Esophagus squamous epithelium (tissue), 5 donors: Measurements from ENCODE around the gene CHST10. TPM values are rescaled to one million over a fixed set of nuclear protein-coding genes. Genes with fewer than 3 reads are reported as not detected.
A peak's percentile ranks its signal among the peaks of the same experiment; 100 is the strongest.

ENCODE experiments used
- DNase-seq: peaks from one replicate; lab custom pipeline; 2025; lab: John Stamatoyannopoulos, UW
- H3K27ac ChIP-seq, 4 donors: fragments of 200-600 bp; sonication (generic); one replicate each; pipeline ENCODE4 v1.5.1; 2016 to 2019; ENCODE audit warnings: mild to moderate bottlenecking in 1 of 4
- H3K27me3 ChIP-seq, 4 donors: fragments of 200-600 bp; sonication (generic); 1 replicate in 3 of 4; 2 replicates in 1 of 4; pipeline versions ENCODE4 v1.5.1 to v1.6.0; 2017 to 2021; ENCODE audit warnings: antibody characterized with exemption in 1 of 4
- H3K36me3 ChIP-seq, 3 donors: fragments of 200-600 bp; sonication (generic); one replicate each; pipeline ENCODE4 v1.5.1; 2016 to 2019
- H3K4me1 ChIP-seq, 3 donors: fragments of 200-600 bp; sonication (generic); one replicate each; pipeline ENCODE4 v1.5.1; 2017 to 2019
- H3K4me3 ChIP-seq, 4 donors: fragments of 200-600 bp; sonication (generic); 1 replicate in 3 of 4; 2 replicates in 1 of 4; pipeline ENCODE4 v1.5.1; 2016 to 2019; ENCODE audit warnings: mild to moderate bottlenecking in 2 of 4, moderate library complexity in 1 of 4
- H3K9me3 ChIP-seq, 3 donors: fragments of 200-600 bp; sonication (generic); one replicate each; pipeline ENCODE4 v1.5.1; 2016 to 2019
- POLR2A ChIP-seq, 4 donors: fragments of 450-650 bp; IDR thresholded peaks; one replicate each; pipeline ENCODE4 v1.6.1; 2017; ENCODE audit warnings: antibody characterized with exemption in 4 of 4, mild to moderate bottlenecking in 4 of 4, moderate library complexity in 3 of 4
- WGBS, 2 donors: methylation state at CpG; one replicate each; pipeline ENCODE4 v1.1.5; 2018; 5-methylcytosine and 5-hydroxymethylcytosine counted together
- intact Hi-C: fragments of 100-400 bp; cut with DNase I; formaldehyde crosslinking; loops from one replicate; pipeline ENCODE4 v1.15.0; 2022
- total RNA-seq, 4 donors: library from RNA; depleted of rRNA; stranded (reverse); fragments of >200 nt; gene quantifications; one replicate each; pipeline ENCODE4 v1.1.0, GENCODE V29; 2016
- TF ChIP-seq, protein P1 (sequence below), 6 experiments: fragments of 450-650 bp in 4 of 6; fragments of 200-600 bp in 2 of 6; sonication (generic) in 2 of 6; IDR thresholded peaks; one replicate each; pipeline ENCODE4 v1.5.1; 2016 to 2019; ENCODE audit warnings: antibody characterized with exemption in 6 of 6, mild to moderate bottlenecking in 4 of 6, moderate library complexity in 4 of 6
- donor health status: DM: yes; HTN: yes; CAD: no.

The CHST10 gene
- total RNA-seq, 4 donors from 2014 or later, result 0.53 to 7.0 (median 3.2) TPM

DNA sequence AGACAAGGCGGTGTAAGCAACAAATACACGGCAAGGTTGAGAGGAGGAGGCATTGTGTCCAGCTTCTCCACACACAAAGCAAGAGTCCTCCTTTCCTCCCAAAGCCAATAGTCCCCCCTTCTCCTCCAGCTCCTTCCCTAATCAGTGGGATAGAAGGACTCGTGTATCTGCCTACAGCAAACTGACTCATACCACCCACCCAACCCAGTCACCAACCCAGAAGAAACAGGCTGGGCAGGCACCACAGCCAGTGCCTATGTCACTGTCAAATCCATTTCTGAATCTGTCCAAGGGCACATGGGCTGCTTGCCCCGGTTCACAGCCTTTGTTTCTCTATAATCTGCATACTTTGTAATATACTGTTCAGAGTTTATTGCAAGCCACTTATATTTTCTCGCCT, 33.6 kb upstream of the CHST10 start:
- no peak for DNase-seq
- TF ChIP-seq, protein P1, sequence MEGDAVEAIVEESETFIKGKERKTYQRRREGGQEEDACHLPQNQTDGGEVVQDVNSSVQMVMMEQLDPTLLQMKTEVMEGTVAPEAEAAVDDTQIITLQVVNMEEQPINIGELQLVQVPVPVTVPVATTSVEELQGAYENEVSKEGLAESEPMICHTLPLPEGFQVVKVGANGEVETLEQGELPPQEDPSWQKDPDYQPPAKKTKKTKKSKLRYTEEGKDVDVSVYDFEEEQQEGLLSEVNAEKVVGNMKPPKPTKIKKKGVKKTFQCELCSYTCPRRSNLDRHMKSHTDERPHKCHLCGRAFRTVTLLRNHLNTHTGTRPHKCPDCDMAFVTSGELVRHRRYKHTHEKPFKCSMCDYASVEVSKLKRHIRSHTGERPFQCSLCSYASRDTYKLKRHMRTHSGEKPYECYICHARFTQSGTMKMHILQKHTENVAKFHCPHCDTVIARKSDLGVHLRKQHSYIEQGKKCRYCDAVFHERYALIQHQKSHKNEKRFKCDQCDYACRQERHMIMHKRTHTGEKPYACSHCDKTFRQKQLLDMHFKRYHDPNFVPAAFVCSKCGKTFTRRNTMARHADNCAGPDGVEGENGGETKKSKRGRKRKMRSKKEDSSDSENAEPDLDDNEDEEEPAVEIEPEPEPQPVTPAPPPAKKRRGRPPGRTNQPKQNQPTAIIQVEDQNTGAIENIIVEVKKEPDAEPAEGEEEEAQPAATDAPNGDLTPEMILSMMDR (IDR thresholded peaks at IDR 0.05), result no peak
- no peak for TF ChIP-seq POLR2A (IDR thresholded peaks at IDR 0.05)
- Histone ChIP-seq H3K4me1 (no peaks in the 10 kb centered on the region), H3K4me3 (no peak overlapping the region), H3K27me3 (no peaks in the 10 kb centered on the region), H3K9me3 (no peaks in the 10 kb centered on the region), H3K27ac (no peak overlapping the region), H3K36me3 (no peaks in the 10 kb centered on the region)
- WGBS, 2 donors, result 59 to 63% methylated on average over 5 of the region's 5 CpGs
- intact Hi-C loops, result no loop called here

DNA sequence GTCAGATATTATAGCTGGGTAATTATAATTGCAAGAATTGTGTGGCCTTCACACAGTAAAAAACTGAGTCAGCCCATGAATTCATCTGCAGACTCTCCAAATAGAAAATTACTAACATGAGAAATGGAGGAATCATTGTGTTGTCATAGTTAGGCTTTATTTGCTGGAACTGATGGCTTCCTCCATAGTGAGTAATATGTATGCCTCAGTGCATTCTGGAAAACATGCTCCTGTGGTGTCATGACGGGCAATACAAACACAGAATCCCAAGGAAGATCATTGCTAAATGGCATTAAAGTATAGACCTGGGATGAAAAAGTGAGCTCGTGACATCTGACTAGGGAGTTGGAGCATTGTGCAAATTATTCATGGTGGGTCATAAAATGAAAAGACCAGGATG, 29.2 kb upstream of the CHST10 start:
- no peak overlapping the region for H3K4me3 ChIP-seq
- no peak overlapping the region for H3K27ac ChIP-seq
- no peaks in the 10 kb centered on the region for H3K9me3 ChIP-seq
- no peak for TF ChIP-seq POLR2A (IDR thresholded peaks at IDR 0.05)
- TF ChIP-seq, protein P1 (IDR thresholded peaks at IDR 0.05), result no peak
- intact Hi-C loops, result no loop called here
- WGBS, 2 donors, result 51 to 71% methylated on average over 2 of the region's 2 CpGs
- no peaks in the 10 kb centered on the region for H3K4me1 ChIP-seq
- DNase-seq, result no peak
- no peaks in the 10 kb centered on the region for H3K27me3 ChIP-seq
- H3K36me3 ChIP-seq, result no peaks in the 10 kb centered on the region

DNA sequence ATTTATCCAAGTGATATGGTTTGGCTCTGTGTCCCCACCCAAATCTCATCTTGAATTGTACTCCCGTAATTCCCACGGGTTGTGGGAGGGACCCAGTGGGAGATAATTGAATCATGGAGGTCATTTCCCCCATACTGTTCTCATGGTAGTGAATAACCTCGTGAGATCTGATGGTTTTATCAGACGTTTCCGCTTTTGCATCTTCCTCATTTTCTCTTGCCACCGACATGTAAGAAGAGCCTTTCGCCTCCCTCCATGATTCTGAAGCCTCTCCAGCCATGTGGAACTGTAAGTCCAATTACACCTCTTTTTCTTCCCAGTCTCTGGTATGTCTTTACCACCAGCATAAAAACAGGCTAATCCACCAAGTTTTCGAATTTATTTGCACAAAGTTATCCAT, 20.3 kb upstream of the CHST10 start:
- no peak for TF ChIP-seq POLR2A (IDR thresholded peaks at IDR 0.05)
- TF ChIP-seq, protein P1 (IDR thresholded peaks at IDR 0.05), result no peak
- Histone ChIP-seq H3K4me1 (no peaks in the 10 kb centered on the region), H3K9me3 (no peaks in the 10 kb centered on the region), H3K27ac (no peak overlapping the region), H3K4me3 (no peak overlapping the region), H3K27me3 (no peaks in the 10 kb centered on the region), H3K36me3 (no peaks in the 10 kb centered on the region)
- intact Hi-C loops, result no loop called here
- no peak for DNase-seq
- 59 to 77% methylated on average over 8 of the region's 8 CpGs for WGBS, 2 donors

DNA sequence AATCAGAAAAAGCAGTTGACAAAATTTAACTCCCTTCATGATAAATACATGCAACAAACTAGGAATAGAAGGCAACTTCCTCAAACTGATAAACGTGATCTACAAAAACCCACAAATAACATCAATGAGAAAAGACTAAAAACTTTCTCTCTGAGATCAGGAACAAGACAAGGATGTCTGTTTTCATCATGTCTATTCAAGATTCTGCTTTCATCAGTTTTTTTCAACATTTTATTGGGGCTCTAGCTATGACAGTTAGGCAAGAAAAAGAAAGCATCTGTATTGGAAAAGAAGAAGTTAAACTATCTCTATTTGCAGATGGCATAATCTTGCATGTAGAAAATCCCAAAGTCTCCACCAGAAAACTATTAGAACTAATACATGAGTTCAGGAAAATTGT, 12.3 kb upstream of the CHST10 start:
- 44 to 55% methylated on average over 1 of the region's 1 CpG for WGBS, 2 donors
- Histone ChIP-seq H3K4me3 (no peak overlapping the region), H3K36me3 (no peaks in the 10 kb centered on the region), H3K9me3 (peaks cover 0 to 5% (median 0%) of the 10 kb centered on the region in 3 donors), H3K4me1 (no peaks in the 10 kb centered on the region), H3K27me3 (peaks cover 0 to under 1% (median 0%) of the 10 kb centered on the region in 4 donors), H3K27ac (no peak overlapping the region)
- TF ChIP-seq, protein P1 (IDR thresholded peaks at IDR 0.05), result no peak
- no peak for TF ChIP-seq POLR2A (IDR thresholded peaks at IDR 0.05)
- intact Hi-C loops, result no loop called here
- DNase-seq, result no peak

DNA sequence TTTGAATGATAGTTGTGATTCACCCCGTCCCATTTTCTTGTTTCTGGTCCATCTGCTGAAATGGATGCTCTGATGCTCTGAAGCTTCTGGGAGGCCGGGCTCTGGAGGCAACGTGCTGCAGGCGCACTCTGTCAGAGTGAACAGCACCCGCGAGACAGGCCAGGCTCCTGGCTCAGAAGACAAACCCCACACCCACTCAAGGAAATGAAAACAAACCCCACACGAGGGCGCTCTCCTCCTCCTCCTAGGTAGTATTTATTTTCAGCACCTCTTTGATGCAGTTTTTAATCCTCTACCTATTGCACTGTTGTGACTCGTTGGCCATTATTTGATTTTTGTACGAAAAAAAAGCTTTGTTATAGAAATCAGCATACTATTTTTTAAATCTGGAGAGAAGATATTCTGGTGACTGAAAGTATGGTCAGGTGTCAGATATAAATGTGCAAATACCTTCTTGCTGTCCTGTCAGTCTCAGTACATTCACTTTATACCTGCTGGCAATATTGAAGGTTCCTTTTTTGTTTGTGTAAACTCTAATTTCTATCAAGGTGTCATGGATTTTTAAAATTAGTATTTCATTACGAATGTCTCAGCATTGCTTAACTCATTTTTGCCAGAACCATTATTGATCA, 10.3 kb upstream of the CHST10 start:
- no peaks in the 10 kb centered on the region for H3K4me1 ChIP-seq
- no peaks in the 10 kb centered on the region for H3K36me3 ChIP-seq
- no peak for DNase-seq
- intact Hi-C loops, result no loop called here
- peaks cover 0 to 5% (median 0%) of the 10 kb centered on the region in 3 donors for H3K9me3 ChIP-seq
- no peak overlapping the region for H3K27ac ChIP-seq
- H3K27me3 ChIP-seq, result peaks cover 0 to 4% (median 0%) of the 10 kb centered on the region in 4 donors
- WGBS, 2 donors, result 35 to 45% methylated on average over 11 of the region's 11 CpGs
- H3K4me3 ChIP-seq, result no peak overlapping the region
- TF ChIP-seq, protein P1 (IDR thresholded peaks at IDR 0.05), result peak in 4 of 6 experiments; percentile 18 to 42 (median 24)
- no peak for TF ChIP-seq POLR2A (IDR thresholded peaks at IDR 0.05)
